Mammary epithelial cell (primary cell): ENCODE data around the gene BCL2L1.

ENCODE experiments used
- CTCF ChIP-seq, 2 donors: IDR thresholded peaks in 1 of 2; conservative IDR thresholded peaks in 1 of 2; 2 replicates each; pipeline ENCODE4 v1.5.1; 2011 to 2012; ENCODE audit warnings: inconsistent platforms in 2 of 2, low read length in 2 of 2, mild to moderate bottlenecking in 2 of 2, control low read depth in 1 of 2, low read depth in 1 of 2; ENCODE audit not compliant: insufficient read depth in 1 of 2; ENCODE audit errors: extremely low read depth in 1 of 2
- EZH2 ChIP-seq: IDR thresholded peaks from 2 replicates; pipeline ENCODE4 v1.6.1; 2012; ENCODE audit warnings: low read length, inconsistent platforms, borderline replicate concordance

GRCh38 chr20:31731321-31731717, 8.7 kb upstream of the BCL2L1 start:
- no peak for TF ChIP-seq CTCF (conservative IDR thresholded peaks at IDR 0.05 in 1 of 2, IDR thresholded peaks at IDR 0.05 in 1 of 2; ENCODE audit: extremely low read depth in 1 of 2, insufficient read depth in 1 of 2, low read depth in 1 of 2, low read length in 2 of 2)
- no peak for TF ChIP-seq EZH2
